Right ventricle myocardium superior (tissue), 1 donor: Measurements from ENCODE around the gene OR4S2. TPM values are rescaled to one million over a fixed set of nuclear protein-coding genes. Genes with fewer than 3 reads are reported as not detected.

Experiments used
- ATAC-seq: fragments of 200-7000 bp; cut with Tn5 transposase; one replicate; pipeline ENCODE4 v1.9.1; 2020; ENCODE audit warnings: mild to moderate bottlenecking; ENCODE audit not compliant: poor library complexity
- DNase-seq: peaks from one replicate; pipeline ENCODE4 v3.0.0-alpha.2; 2020
- intact Hi-C: fragments of 100-400 bp; cut with DNase I; formaldehyde crosslinking; loops from one replicate; pipeline ENCODE4 v1.11.2; 2022
- long read RNA-seq: library from polyadenylated mRNA; unstranded; transcript quantifications from one replicate; pipeline ENCODE4 v2.0.0, GENCODE V29; 2021
- total RNA-seq: library from RNA; stranded (reverse); fragmentation: NEBNext Ultra II Directional; extraction: Animal tissue kit (Norgen Biotek cat#: 25700); gene quantifications from one replicate; pipeline ENCODE4 v1.2.1, GENCODE V29; 2021
- donor health status: DM: no; HTN: yes; CAD: no; lungs with severe emphysema.

Gene OR4S2, protein sequence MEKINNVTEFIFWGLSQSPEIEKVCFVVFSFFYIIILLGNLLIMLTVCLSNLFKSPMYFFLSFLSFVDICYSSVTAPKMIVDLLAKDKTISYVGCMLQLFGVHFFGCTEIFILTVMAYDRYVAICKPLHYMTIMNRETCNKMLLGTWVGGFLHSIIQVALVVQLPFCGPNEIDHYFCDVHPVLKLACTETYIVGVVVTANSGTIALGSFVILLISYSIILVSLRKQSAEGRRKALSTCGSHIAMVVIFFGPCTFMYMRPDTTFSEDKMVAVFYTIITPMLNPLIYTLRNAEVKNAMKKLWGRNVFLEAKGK
- total RNA-seq: not detected
- long read RNA-seq: 0 reads

DNA sequence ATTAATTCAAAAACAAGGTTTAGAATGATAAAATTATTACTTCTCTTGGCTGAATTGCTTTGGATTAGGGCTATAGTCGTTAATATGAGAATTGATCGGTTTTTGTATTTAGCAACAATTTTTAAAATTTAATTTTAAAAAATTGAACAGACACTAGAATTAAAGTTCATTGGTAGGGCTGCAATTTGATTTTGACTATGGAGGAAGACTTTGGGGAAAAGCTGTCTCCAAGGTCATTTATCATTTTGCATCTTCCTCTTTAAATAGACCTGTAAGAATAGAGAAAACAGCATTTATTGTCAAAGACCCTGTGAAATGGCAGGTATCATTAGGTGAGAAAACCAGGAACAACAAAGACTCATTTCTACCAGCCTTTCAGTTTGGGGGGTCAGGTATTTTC, at the start of gene OR4S2:
Gene OR4S2, plus strand, starts transcription at position 301 of the 400 bp plus-strand sequence. CDS start 2,577 bp downstream, outside the sequence.
- DNase-seq (no peak), ATAC-seq (no peak)
- intact Hi-C loops: no loop called here

DNA sequence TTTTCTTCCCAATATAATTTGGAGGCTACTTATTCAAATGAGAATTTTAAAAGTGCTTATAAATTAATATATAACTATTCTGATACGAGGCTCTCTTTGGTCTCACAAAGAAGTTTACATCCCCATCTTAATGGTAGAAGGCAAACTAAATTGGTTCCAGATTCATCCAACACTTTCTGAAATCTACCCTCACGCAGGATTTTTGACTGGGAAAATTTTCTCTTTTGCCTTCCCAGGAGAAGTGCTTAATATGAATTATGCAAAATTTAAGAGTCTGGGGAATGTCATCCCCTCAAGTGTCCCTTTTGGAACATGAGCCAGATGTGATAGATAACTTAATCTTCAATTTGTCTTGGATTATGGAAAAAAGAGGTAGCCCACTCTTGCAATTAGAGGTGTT, 40.6 kb upstream of the OR4S2 start, which contains the start of gene OR4C11:
Gene OR4C11, minus strand, starts transcription at position 101 of the 400 bp plus-strand sequence. CDS start 3,272 bp downstream, outside the sequence.
- intact Hi-C loops: no loop called here
- no peak for ATAC-seq
- no peak for DNase-seq

DNA sequence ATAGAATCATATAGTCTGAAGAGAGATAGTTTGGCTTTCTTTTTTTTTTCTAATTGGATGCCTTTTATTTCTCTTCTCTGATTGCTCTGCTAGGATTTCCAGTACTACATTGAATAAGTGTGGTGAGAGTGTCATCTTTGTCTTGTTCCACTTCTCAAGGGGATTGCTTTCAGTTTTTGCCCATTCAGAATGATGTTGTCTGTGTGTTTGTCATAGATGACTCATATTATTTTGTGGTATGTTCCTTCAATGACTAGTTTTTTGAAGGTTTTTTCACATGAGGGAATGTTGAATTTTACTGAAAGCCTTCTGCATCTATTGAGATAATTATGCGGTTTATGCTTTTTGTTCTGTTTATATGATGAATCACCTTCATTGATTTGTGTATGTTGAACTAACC, 23.6 kb upstream of the OR4S2 start:
- no peak for ATAC-seq

DNA sequence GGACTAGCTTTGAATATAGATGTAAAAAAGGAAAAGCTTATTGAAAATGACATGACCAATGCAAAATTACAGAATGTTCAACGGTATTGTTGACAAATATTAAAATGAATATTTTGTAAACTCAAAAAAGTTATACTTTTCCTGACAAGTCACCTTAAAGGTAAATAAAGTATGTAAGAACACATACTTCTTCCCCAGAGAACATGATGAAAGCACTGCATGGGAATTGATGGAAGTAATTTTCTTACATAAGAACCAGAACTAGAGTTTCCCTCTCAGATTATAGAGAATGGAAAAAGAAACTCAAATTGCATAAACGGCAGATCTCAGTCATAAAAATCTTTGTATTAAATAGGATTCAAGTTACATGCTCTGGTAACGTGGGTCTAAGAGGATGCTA, 13.3 kb upstream of the OR4S2 start, which contains the start of gene OR4P4:
Gene OR4P4, plus strand, starts transcription at position 301 of the 400 bp plus-strand sequence.
- intact Hi-C loops: no loop called here
- DNase-seq: no peak
- no peak for ATAC-seq

More for the DNA sequence above, 23.6 kb upstream of the OR4S2 start:
- no peak for DNase-seq
- intact Hi-C loops: no loop called here

DNA sequence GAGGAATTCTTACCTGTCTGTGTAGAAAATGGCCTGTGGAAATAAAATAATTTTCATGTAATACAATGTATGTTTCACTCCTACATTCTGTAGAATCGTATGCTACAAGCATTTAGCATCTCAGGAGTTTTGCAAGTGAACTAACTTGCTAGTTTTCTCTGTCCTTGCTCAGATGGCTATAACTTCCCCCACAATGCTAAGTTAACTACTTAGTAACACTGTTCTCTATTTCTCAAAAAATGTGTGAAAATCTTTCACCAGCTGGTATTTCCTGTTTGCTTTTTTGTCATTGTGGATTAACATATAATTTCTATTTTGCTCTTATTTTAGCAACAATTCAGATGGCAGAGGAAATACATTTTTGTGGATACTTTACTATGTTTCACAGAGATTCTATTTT, 4.4 kb downstream of the OR4S2 start:
- intact Hi-C loops: no loop called here
- ATAC-seq (no peak), DNase-seq (no peak)

DNA sequence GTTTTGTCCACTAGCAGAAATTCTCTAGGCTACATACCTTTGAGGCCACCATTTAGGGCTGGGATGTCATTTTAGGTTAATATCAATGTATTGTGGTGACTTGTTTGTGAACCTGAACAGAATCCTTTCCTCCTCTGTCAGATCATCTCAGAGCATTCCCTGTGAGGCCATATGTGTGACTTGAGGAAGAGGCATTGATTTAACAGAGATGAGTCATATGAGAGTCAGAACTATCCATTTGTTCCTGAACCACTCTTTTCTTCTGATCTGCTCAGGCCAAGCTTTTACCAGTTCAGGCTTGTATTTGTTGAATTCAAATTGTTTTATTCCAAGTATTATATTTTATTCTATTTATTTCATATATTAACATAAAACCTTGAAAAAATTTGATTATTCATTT, 7.0 kb downstream of the OR4S2 start:
- ATAC-seq (no peak), DNase-seq (no peak)
- intact Hi-C loops: no loop called here

DNA sequence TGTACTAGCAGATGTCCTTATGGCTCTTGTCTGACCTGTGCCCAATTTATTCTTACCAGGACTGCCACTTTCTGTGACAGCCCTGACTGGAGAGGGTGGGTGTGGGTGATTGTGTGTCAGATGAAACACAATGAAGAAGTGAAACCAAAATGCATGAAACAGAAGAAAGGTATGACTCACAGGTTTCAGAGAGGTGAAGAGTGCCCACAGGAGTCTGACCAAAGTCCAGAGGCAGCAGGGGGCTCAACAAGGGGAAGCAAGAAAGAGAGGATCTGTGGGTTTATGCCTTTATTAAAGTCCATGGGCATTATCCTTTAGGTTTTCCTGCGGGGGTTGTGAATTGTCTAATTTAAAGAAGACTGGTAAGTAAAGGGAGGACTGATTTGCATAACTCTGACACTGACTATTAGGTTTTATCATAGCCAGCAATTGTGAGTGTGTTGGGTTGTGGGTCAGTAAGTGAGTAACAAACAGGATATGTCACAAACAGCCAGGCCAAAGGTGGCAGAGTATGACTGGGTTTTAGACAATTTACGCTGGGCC, 10.0 kb downstream of the OR4S2 start:
- intact Hi-C loops: no loop called here
- ATAC-seq (no peak), DNase-seq (no peak)

DNA sequence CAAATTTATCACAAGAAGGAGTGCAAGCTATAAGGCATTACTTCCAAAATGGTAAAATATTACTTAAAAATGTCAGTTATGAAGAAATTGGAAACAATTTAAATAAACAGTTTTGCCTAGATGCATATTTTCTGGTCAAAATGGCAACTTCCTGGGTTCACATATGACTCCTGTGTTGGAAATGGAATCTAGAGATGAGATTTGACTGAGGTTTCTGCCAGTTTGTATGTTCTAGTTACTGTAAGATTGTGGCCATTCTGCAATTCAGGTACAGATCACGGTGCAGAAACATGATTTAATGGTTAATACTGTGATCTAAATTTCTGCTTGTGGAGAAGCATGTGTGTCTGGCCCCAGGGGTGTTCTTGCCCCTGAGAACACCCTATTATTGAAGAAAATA, 10.5 kb downstream of the OR4S2 start:
- ATAC-seq (no peak), DNase-seq (no peak)
- intact Hi-C loops: no loop called here

DNA sequence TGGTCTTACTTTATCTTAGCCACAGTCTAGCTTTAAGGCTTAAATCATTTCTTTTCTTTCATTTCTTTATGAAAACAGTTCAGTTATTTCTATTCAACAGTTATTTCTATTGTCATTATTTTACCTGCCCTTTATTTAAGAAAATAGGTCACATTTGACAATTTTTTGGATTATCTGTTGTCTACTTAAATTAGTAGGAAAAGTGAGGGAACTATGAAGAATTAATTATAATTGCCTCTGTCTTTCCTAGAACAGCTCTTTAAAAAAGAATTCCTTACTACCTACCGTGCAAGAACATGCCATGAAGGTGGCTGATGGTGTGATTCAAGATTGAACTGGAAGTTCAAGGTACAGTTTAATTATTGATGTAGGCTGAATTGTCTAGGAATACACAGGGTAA, 13.8 kb downstream of the OR4S2 start, which contains the start of gene OR4C6:
Gene OR4C6, plus strand, starts transcription at position 301 of the 400 bp plus-strand sequence. CDS start 2,966 bp downstream, outside the sequence.
- no peak for ATAC-seq
- DNase-seq: no peak
- intact Hi-C loops: no loop called here

DNA sequence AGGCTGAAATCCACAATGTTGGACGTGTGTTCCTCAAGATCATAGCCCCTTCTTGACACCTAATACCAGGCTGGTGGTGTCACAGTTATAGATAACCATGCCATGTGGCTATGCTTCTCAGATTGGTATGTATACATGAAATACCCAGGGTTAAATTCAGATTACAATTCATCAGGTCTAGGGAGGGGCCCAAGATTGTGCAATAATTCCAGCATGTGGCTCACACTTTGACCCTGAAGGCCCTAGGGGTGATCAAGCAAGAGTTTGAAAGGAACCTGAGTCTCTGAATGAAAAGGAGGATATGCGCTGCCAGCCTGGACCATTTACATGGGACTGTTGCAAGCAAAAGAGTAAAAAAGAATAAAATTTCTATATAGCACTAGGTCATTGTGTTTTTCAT, 21.2 kb downstream of the OR4S2 start:
- intact Hi-C loops: no loop called here
- ATAC-seq (no peak), DNase-seq (no peak)

DNA sequence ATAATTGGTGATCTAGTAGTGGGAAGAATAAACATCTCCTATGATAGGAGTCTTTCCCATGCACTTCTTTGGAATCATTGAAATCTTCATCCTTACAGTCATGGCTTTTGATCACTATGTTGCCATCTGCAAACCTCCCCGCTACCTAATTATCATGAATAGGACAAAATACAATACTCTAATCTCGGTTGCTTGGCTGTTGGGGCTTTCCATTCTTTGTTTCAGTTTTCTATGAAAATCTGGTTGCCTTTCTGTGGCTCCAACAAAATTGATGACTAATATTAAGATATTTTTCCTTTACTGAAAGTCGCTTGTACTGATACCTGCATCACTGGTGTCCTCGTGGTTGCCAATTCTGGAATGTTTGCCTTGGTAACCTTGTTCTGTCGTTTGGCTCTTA, 25.7 kb downstream of the OR4S2 start:
- no peak for DNase-seq
- ATAC-seq: no peak
- intact Hi-C loops: no loop called here

DNA sequence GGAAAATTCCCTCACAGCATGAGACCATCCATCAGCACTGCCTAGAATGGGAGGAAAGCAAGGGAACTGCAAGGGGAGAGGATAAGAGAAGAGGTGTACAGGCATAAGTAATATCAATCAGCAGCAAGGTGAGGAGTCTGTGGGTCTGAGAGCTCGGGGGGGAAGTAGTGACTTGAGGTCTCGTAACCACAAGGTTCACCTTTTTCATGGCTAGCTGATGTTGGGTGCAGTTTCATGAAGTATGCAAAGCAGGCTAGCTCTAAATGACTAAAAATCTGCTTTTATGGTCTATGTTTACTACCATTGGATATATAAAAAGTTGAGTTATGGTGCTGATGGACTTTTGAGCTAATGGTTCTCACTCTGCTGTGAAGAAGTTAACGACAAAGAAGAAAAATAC, 49.7 kb downstream of the OR4S2 start:
- DNase-seq (no peak), ATAC-seq (no peak)
- intact Hi-C loops: no loop called here

DNA sequence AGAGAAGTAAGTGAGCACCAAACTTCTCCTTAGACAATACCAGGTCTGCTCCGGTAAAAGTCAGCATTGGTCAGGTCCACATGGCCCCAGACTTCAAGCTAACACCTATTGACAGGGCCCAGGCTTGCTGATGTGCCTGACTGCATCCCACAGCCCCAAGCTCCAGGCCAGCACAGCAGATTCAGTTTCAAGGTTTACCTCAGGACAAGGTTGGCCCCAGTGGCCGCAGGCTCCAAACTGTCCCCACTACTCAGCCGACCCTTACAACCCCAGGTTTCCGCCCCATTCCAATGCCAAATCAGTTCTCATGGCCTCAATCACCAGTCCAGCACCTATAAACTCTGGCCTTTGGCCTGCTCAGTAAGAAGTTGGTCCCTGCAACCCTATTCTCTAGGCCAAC, 53.3 kb downstream of the OR4S2 start:
- DNase-seq: no peak
- no peak for ATAC-seq
- intact Hi-C loops: no loop called here

Other genes starting within 250 kb of the OR4S2 start
- gene OR4C15, start 93.9 kb upstream of the OR4S2 start, total RNA-seq: not detected
- gene OR4C16, start 76.2 kb upstream of the OR4S2 start, total RNA-seq: not detected
- gene OR4C11, start 40.7 kb upstream of the OR4S2 start, total RNA-seq: not detected
- not detected for gene OR4P4, start 13.2 kb upstream of the OR4S2 start, total RNA-seq
- gene OR4C6, start 13.9 kb downstream of the OR4S2 start, total RNA-seq: not detected
- not detected for gene OR5D13, start 125.1 kb downstream of the OR4S2 start, total RNA-seq
- not detected for gene OR5D14, start 147.2 kb downstream of the OR4S2 start, total RNA-seq
- gene OR5L1, start 163.0 kb downstream of the OR4S2 start, total RNA-seq: not detected
- gene OR5D18, start 171.3 kb downstream of the OR4S2 start, total RNA-seq: not detected
- gene OR5L2, start 178.9 kb downstream of the OR4S2 start, total RNA-seq: not detected
- gene OR5D16, start 190.4 kb downstream of the OR4S2 start, total RNA-seq: not detected
- gene TRIM51, start 235.0 kb downstream of the OR4S2 start, total RNA-seq: not detected